HG03280 (cell line): ENCODE data around the gene NOXO1.
"Not testable (repeated sequence)": the region's sequence is repeated elsewhere in the genome, so short reads cannot be mapped to it uniquely, and the experiment has no call there.

Experiments used
- ATAC-seq: cut with Tn5 transposase; IDR thresholded peaks from one replicate; pipeline ENCODE4 v1.9.1; 2021; ENCODE audit warnings: mild to moderate bottlenecking, moderate library complexity; ENCODE audit not compliant: unreplicated experiment

NOXO1 gene

GRCh38 chr16:1942810-1943726, 38.2 kb downstream of the NOXO1 start, which contains the start of gene MSRB1:
Gene MSRB1, minus strand, starts transcription at chr16:1943199. Its CDS starts 43 bp downstream, at chr16:1943156.
- peak; percentile 96 for ATAC-seq

DNA sequence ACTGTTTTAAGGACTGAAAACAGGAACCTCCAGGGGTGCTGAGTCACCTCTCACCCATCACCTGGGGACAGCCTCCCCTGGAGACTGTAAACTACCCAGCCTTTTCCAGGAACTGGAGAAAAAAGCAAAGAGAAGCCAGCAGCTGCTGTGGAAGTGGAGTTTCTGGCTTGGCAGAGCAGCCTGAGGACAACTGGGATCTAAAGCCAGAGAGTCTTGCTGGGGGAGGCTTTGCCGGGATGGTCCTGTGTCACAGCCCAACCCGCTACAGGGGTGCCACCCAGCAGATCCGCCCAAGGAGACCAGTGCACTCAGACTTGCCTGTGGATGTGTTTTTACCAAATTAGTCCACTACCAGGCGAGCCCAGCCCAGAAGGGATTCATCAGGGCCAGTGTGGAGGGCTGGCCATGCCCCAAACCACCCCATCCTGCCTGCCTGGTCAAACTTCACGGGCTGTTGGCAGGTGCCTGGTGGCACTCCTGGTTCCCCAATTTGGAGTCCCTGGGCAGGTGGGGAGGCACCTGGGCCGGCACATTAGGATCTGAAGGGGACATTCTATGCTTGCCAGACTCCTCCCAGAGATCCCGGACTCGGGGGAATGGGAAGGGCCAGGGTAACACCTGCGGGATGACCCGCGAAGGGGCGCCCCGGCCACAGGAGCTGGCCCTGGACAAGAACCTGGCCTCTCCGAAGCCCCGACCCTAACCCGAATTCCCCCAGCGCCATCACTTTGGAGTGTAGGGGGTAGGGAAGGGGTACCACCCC, 39.0 kb downstream of the NOXO1 start:
- no peak for ATAC-seq

- ATAC-seq = no peak
These were observed 39.9 kb downstream of the NOXO1 start for GRCh38 chr16:1941162-1942046.

GRCh38 chr16:1940273-1941161, 40.8 kb downstream of the NOXO1 start:
- no peak for ATAC-seq

- not testable (repeated sequence) for ATAC-seq
These were observed 41.4 kb downstream of the NOXO1 start for GRCh38 chr16:1939833-1940232.

DNA sequence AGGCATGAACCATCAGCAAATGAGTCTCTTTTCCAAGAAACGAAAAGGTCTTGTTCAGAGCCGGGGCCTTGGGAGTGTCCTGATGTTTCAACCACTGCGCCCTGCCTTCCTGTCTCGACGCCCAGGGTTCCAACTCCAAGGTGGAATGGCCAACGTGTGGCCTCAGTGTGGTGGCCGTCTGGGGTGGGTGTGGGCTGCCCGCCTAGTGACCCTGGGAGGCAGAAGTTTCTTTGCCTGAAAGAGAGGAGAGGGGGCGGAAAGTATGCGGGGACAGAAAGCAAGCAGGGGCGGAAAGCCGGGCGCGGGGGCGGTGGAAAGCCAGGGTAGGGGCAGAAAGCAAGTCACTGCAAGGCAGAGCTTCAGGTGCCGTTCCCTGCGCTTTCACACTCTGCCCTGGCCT, 42.4 kb downstream of the NOXO1 start:
- ATAC-seq = no peak

DNA sequence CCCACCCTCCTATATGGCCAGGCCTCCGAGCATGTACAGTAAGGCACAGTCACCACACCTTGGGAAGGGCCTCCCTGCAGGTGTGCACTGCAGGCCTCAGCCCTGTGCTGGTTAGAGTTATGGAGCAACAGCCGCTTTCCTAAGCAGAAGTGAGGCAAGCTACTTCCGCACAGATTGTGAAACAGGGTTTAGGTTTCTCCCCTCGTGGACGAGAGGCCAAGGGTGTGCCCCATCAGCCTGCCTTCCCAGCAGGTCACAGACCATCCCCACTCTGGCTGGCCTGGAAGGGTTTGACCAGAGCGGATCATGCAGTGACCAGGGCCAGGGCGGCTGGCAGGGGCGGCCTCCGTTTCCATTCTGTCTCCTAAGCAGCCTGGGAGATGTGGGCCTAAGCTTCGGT, 43.0 kb downstream of the NOXO1 start:
- ATAC-seq = no peak

DNA sequence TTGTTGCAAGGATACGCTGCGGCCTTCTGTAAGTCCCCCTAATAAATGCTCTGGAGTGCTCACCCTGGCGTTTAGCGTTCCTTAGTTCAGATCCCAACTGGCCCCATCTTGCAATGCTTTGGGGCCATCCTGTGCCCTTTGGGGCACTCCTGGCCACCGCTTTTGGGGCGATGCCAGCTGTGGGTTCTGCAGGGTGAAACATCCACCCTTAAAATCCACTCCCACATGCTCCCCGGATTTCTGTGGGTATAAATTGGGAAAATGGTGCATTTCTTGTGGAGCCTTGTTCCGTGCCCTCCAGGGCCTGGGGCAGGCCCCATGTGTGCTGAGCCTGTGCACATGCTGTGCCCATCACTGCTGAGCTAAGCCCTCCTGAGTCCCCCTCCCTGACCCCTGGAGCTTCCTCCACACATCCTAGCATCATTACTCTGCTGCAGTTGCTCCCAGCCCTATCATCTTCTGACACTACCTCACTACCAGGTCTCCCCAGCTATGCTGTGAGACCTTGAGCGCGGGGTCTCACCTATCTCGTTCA, 44.3 kb downstream of the NOXO1 start:
- ATAC-seq = no peak

GRCh38 chr16:1933097-1933661, 48.1 kb downstream of the NOXO1 start:
- no peak for ATAC-seq

- no peak for ATAC-seq
These were observed 48.9 kb downstream of the NOXO1 start for GRCh38 chr16:1932050-1933028.

DNA sequence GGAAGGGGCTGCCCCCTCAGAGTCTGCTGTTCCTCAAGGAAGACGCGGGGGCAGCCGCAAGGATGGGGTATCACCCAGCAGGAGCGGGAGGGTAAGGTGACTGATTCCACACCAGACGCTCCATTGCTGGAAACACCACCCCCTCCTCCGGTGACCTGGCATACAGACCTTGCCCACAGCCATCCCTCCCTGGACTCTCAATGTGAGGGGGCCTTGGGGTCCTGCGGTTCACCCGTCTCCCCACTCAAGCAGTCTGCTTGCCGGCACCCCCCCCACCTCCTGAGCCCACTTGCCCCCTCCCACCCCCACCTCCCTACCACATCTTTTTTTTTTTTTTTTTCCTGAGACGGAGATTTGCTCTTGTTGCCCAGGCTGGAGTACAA, 50.9 kb downstream of the NOXO1 start:
- no peak for ATAC-seq

DNA sequence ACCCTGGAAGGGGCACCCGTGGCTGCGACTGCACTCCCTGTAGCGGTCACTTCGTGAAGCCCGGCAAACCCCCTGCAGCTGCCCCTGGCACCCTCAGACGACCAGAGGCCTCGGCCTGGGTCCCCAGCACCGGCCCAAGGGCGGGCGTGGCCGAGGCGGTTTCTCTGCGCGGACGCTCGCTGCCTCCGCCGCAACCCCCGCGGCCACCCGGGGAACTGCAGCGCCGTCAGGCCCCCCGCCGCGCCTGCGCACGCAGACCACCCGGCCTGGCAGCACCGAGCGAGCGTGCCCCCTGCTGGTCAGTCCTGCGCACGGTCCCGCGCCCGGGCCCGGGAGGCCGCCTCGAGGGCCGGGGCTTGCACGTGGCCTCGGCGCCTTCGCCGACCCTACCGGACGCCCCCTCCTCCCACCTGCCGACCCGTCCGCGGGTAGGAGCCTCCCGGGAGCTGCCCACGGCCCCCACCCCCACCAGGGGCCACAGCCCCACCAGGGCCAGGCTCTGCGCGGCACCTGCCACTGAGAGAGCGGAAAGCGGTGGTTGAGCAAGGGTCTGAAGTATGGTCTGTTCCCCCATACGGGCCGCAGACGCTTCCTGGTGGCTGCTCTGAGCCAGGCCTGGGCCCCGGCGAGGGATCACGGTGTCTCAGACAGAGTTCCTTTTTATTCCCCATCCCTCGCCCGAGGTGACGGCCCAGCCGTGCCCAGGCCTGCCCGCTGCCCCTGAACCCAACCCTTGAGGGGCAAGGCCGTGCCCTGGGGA, 51.5 kb downstream of the NOXO1 start:
- ATAC-seq = peak; percentile 87

- no peak for ATAC-seq
These were observed 52.2 kb downstream of the NOXO1 start for GRCh38 chr16:1929105-1929504.
